SU-DHL-6 (cell line): Measurements from ENCODE around the gene CTDSPL.

Experiments
- H2AFZ ChIP-seq: fragments of 200-600 bp; sonication (generic); 2 replicates; pipeline ENCODE4 v1.6.1; 2014; ENCODE audit warnings: low read depth, mild to moderate bottlenecking, moderate library complexity, mixed read lengths, antibody characterized with exemption, low read length; ENCODE audit not compliant: severe bottlenecking
- H3F3A ChIP-seq: fragments of 200-600 bp; shearing (Covaris generic); 2 replicates; pipeline ENCODE4 v1.6.0; 2016; ENCODE audit warnings: antibody characterized with exemption, mild to moderate bottlenecking; ENCODE audit not compliant: insufficient read depth
- H3K27ac ChIP-seq: fragments of 200-600 bp; sonication (generic); 2 replicates; pipeline ENCODE4 v1.5.1; 2016; ENCODE audit warnings: low read depth, mild to moderate bottlenecking, low read length, moderate library complexity, mixed read lengths
- H3K27me3 ChIP-seq: fragments of 200-600 bp; sonication (generic), shearing (Covaris generic); 2 replicates; pipeline ENCODE4 v1.6.0; 2014; ENCODE audit warnings: mild to moderate bottlenecking, low read length
- H3K36me3 ChIP-seq: fragments of 200-600 bp; sonication (generic); 2 replicates; pipeline ENCODE4 v1.6.1; 2014; ENCODE audit warnings: mild to moderate bottlenecking, low read length, mixed read lengths
- H3K4me2 ChIP-seq: fragments of 300-600, 200-600 bp; shearing (Covaris generic), sonication (generic); 2 replicates; pipeline ENCODE4 v1.6.0; 2014; ENCODE audit warnings: low read length, low read depth, mild to moderate bottlenecking; ENCODE audit not compliant: poor library complexity, severe bottlenecking
- H3K4me3 ChIP-seq: fragments of 200-600 bp; sonication (generic); 2 replicates; pipeline ENCODE4 v1.5.1; 2014; ENCODE audit warnings: antibody characterized with exemption, low read length, mild to moderate bottlenecking, mixed read lengths; ENCODE audit not compliant: insufficient read depth, poor library complexity, severe bottlenecking
- H3K79me2 ChIP-seq: fragments of 200-600 bp; sonication (generic); 2 replicates; pipeline ENCODE4 v1.6.1; 2014; ENCODE audit warnings: mild to moderate bottlenecking, low read length, moderate library complexity; ENCODE audit not compliant: insufficient read depth
- H3K9ac ChIP-seq: fragments of 200-600 bp; sonication (generic); 2 replicates; pipeline ENCODE4 v1.7.0; 2014; ENCODE audit warnings: mild to moderate bottlenecking, low read length
- H3K9me2 ChIP-seq: fragments of 200-600 bp; sonication (generic); replicated peaks from 2 replicates; pipeline ENCODE4 v1.6.1; 2014; ENCODE audit warnings: low read length; ENCODE audit not compliant: insufficient read depth
- H3K9me3 ChIP-seq: fragments of 200-600 bp; sonication (generic); 2 replicates; pipeline ENCODE4 v1.6.1; 2014; ENCODE audit warnings: low read length, mixed read lengths; ENCODE audit not compliant: insufficient read depth
- H4K20me1 ChIP-seq: fragments of 200-600 bp; sonication (generic); 2 replicates; pipeline ENCODE4 v1.6.1; 2014; ENCODE audit warnings: low read depth, mild to moderate bottlenecking, antibody characterized with exemption, low read length, moderate library complexity, mixed read lengths
- CTCF ChIP-seq: fragments of 200-600 bp; sonication (generic); IDR thresholded peaks from one replicate; pipeline ENCODE4 v1.5.1; 2017; ENCODE audit warnings: antibody characterized with exemption, mild to moderate bottlenecking, low read length, moderate library complexity; ENCODE audit not compliant: insufficient read depth, poor library complexity, severe bottlenecking
- EZH2phosphoT487 ChIP-seq: fragments of 200-600 bp; sonication (generic), shearing (Covaris generic); conservative IDR thresholded peaks from 2 replicates; pipeline ENCODE4 v1.6.1; 2018; ENCODE audit warnings: mild to moderate bottlenecking, antibody characterized with exemption, low read length, moderate library complexity, mixed read lengths

CTDSPL gene

GRCh38 chr3:38021196-38021595, 159.5 kb downstream of the CTDSPL start:
- H3K27ac ChIP-seq = no peak overlapping the region
- TF ChIP-seq CTCF (no peak), EZH2phosphoT487 (no peak)

GRCh38 chr3:38022301-38022700, 160.6 kb downstream of the CTDSPL start:
- H2AFZ ChIP-seq = no peak overlapping the region
- H3K4me2 ChIP-seq = no peak overlapping the region
- H3K9ac ChIP-seq = no peak overlapping the region
- peaks cover 17% of the 10 kb centered on the region for H3F3A ChIP-seq
- H3K79me2 ChIP-seq = no peaks in the 10 kb centered on the region
- no peaks in the 10 kb centered on the region for H4K20me1 ChIP-seq
- H3K27ac ChIP-seq = no peak overlapping the region
- H3K9me2 ChIP-seq = no peaks in the 10 kb centered on the region
- no peak overlapping the region for H3K4me3 ChIP-seq
- no peaks in the 10 kb centered on the region for H3K36me3 ChIP-seq
- H3K9me3 ChIP-seq = no peaks in the 10 kb centered on the region
- no peaks in the 10 kb centered on the region for H3K27me3 ChIP-seq
- TF ChIP-seq EZH2phosphoT487 (no peak), CTCF (no peak)

More at GRCh38 chr3:38021196-38021595, 159.5 kb downstream of the CTDSPL start:
- Histone ChIP-seq H3F3A (peaks cover 17% of the 10 kb centered on the region), H3K27me3 (no peaks in the 10 kb centered on the region), H4K20me1 (no peaks in the 10 kb centered on the region), H3K36me3 (no peaks in the 10 kb centered on the region), H3K4me2 (no peak overlapping the region), H3K9ac (no peak overlapping the region), H3K9me2 (no peaks in the 10 kb centered on the region), H3K79me2 (no peaks in the 10 kb centered on the region), H2AFZ (no peak overlapping the region), H3K9me3 (no peaks in the 10 kb centered on the region), H3K4me3 (no peak overlapping the region)

GRCh38 chr3:38022896-38023709, 161.4 kb downstream of the CTDSPL start:
- H3K9ac ChIP-seq = no peak overlapping the region
- no peak overlapping the region for H2AFZ ChIP-seq
- H3K9me3 ChIP-seq = no peaks in the 10 kb centered on the region
- H3K79me2 ChIP-seq = no peaks in the 10 kb centered on the region
- H4K20me1 ChIP-seq = no peaks in the 10 kb centered on the region
- H3K36me3 ChIP-seq = no peaks in the 10 kb centered on the region
- no peak overlapping the region for H3K4me3 ChIP-seq
- peaks cover 17% of the 10 kb centered on the region for H3F3A ChIP-seq
- TF ChIP-seq EZH2phosphoT487 = no peak
- no peak for TF ChIP-seq CTCF
- H3K27ac ChIP-seq = no peak overlapping the region
- H3K4me2 ChIP-seq = peak overlapping the region; percentile 80
- H3K27me3 ChIP-seq = no peaks in the 10 kb centered on the region
- H3K9me2 ChIP-seq = no peaks in the 10 kb centered on the region
